Stimulated activated naive B cell treated with anti-CD40 and anti-IgM and Interleukin-4, amounts not matched to agents 10 μg/mL and 1 μg/mL and 100 μg/mL, for 72 hours (primary cell): ENCODE measurements around the gene ARL6IP6.

ENCODE experiments used
- ATAC-seq, 2 donors: fragments of 150-1000 bp; cut with Tn5 transposase; replicated peaks; 2 replicates each; pipeline ENCODE4 v1.10.0; 2021; ENCODE audit warnings: moderate library complexity in 1 of 2
- DNase-seq: peaks from one replicate; pipeline ENCODE4 v3.0.0; 2021
- H3K27ac Mint-ChIP-seq: one replicate; pipeline ENCODE4 v1.8.0; 2022; ENCODE audit warnings: mild to moderate bottlenecking, mixed read lengths
- H3K27me3 Mint-ChIP-seq, 2 donors: one replicate each; pipeline ENCODE4 v1.8.0; 2022; ENCODE audit warnings: mixed read lengths in 2 of 2
- H3K36me3 Mint-ChIP-seq, 2 donors: one replicate each; pipeline ENCODE4 v1.8.0; 2022; ENCODE audit warnings: mixed read lengths in 2 of 2, mild to moderate bottlenecking in 1 of 2
- H3K4me1 Mint-ChIP-seq, 2 donors: one replicate each; pipeline ENCODE4 v1.8.0; 2022; ENCODE audit warnings: mixed read lengths in 2 of 2, mild to moderate bottlenecking in 1 of 2
- H3K4me3 Mint-ChIP-seq, 2 donors: one replicate each; pipeline ENCODE4 v1.8.0; 2022; ENCODE audit warnings: mild to moderate bottlenecking in 2 of 2, mixed read lengths in 2 of 2, moderate library complexity in 1 of 2
- H3K9me3 Mint-ChIP-seq, 2 donors: one replicate each; pipeline ENCODE4 v1.8.0; 2022; ENCODE audit warnings: mixed read lengths in 2 of 2, mild to moderate bottlenecking in 1 of 2

Gene ARL6IP6

DNA sequence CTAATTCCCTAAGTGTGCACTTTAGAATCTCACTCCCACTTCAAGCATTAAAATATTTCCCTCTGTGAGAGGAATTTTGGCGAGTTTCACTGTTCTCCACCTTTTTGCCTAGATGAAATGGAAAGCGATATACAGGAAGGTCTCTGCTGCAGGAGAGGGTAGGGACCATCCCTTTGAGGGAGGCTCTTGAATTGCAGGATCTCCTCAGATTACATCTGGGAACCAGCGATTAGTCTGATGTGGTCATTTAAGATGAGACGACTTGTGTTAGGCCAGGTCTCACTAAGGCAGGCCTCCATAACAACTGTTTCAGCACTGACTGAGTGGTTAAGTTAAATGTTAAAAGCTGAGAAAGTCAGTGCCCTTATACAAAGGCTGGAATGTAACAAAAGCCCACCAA lies 74.6 kb downstream of the ARL6IP6 start:
- Mint-ChIP-seq H3K36me3 (no peaks in the 10 kb centered on the region), H3K27me3 (no peaks in the 10 kb centered on the region), H3K9me3 (peaks cover 0 to under 1% of the 10 kb centered on the region in 2 donors), H3K4me3 (no peak overlapping the region), H3K27ac (no peak overlapping the region), H3K4me1 (no peaks in the 10 kb centered on the region)
- ATAC-seq (no peak), DNase-seq (no peak)

DNA sequence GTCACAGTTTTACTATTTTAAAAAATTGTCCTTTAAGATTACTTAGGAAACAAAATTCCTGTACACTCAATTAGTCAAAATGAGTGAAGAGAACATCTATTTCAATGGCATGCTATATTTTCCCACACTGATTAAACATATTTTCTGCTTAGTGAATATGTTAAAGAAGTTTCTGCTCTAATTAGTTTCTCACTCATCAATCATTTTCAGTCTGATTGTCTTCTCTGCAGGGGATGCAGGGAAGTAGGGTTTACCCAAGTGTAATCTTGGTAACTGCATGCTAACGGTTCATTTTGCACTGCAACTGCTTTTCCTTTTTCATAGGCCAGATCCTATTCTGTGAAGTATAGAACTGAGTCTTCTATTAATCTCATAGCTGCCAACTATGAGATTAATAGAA lies 78.5 kb downstream of the ARL6IP6 start:
- DNase-seq (no peak), ATAC-seq (no peak)
- H3K27me3 Mint-ChIP-seq = peaks cover 6 to 8% of the 10 kb centered on the region in 2 donors
- H3K36me3 Mint-ChIP-seq = no peaks in the 10 kb centered on the region
- no peak overlapping the region for H3K27ac Mint-ChIP-seq
- no peaks in the 10 kb centered on the region for H3K9me3 Mint-ChIP-seq
- H3K4me1 Mint-ChIP-seq = no peaks in the 10 kb centered on the region
- no peak overlapping the region for H3K4me3 Mint-ChIP-seq

DNA sequence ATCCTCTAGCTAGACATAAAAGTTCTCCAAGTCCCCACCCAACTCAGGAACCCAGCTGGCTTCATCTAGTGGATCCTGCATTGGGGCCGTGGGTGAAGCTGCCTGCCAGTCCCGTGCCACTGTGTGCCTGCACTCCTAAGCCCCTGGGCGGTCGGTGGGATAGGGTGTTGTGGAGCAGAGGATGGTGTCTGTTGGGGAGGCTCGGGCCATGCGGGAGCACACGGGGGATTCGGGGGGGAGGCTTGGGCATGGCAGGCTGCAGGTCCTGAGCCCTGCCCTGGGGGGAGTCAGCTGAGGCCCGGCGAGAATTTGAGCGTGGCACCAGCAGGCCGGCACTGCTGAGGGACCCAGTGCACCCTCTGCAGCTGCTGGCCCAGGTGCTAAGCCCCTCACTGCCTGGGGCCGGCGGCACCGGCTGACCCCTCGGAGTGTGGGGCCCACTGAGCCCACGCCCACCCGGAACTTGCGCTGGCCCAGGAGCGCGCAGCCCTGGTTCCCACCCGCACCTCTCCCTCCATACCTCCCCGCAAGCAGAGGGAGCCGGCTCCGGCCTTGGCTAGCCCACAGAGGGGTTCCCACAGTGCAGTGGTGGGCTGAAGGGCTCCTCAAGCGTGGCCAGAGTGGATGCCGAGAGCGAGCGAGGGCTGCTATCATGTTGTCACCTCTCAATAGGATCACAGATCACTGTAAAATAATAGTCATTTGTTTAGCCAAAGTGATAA lies 86.4 kb downstream of the ARL6IP6 start:
- H3K36me3 Mint-ChIP-seq = no peaks in the 10 kb centered on the region
- ATAC-seq (no peak), DNase-seq (no peak)
- H3K27ac Mint-ChIP-seq = no peak overlapping the region
- peaks cover 0 to 3% of the 10 kb centered on the region in 2 donors for H3K4me1 Mint-ChIP-seq
- H3K9me3 Mint-ChIP-seq = peaks cover 0 to 3% of the 10 kb centered on the region in 2 donors
- H3K27me3 Mint-ChIP-seq = peaks cover 8 to 10% of the 10 kb centered on the region in 2 donors
- no peak overlapping the region for H3K4me3 Mint-ChIP-seq

DNA sequence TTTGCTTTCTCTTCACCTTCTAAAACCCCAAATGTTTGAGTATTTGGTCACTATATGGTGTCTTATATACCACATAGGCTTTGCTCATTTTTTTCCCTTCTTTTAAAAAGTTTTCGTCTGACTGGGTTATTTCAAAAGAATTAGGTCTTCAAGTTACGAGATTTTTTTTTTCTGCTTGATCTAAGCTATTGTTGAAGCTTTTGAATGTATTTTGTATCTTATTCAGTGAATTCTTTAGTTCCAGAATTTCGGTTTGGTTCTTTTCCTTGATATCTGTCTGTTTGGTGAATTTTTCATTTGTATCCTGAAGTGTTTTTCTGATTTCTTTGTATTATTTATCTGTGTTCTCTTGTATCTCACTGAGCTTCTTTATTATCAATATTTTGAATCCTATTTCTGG lies 93.5 kb downstream of the ARL6IP6 start:
- Mint-ChIP-seq H3K4me3 (no peak overlapping the region), H3K9me3 (peaks cover 15 to 19% of the 10 kb centered on the region in 2 donors), H3K27me3 (peaks cover 0 to 10% of the 10 kb centered on the region in 2 donors), H3K27ac (no peak overlapping the region), H3K36me3 (peaks cover 0 to 3% of the 10 kb centered on the region in 2 donors), H3K4me1 (no peaks in the 10 kb centered on the region)
- ATAC-seq = no peak
- DNase-seq = no peak
